Measurements from ENCODE around the gene JAZF1. TPM values are rescaled to one million over a fixed set of nuclear protein-coding genes. Genes with fewer than 3 reads are reported as not detected.

JAZF1 gene
- total and polyA plus RNA-seq, 2 of the 4 experiments (the other 2 are of a cell fraction): 8.4 to 10.5 TPM

DNA sequence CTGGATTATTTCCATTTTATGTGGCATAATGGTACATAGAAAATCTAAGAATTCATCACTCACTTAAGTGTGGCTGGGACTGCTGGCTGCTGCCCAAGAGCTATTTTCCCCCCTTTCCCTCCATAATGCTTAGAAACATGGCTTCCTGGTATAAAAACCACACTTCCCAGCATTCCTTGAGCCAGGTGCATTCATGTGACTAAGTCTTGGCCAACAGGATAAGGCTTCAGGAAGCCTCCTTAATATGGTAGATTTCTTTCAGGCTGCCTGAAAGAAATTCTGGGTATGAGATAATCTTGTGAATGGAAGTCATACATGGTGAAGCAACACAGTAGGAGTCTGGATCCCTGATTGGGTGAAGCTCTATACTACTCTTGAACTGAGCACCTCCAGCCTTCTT is 178.0 kb downstream of the JAZF1 start:
- Histone ChIP-seq H3K14ac (replicated peaks; ENCODE audit: low read depth, low read length) (no peak overlapping the region), H3K9me3 (ENCODE audit: control insufficient read depth, insufficient read depth, low read length) (no peaks in the 10 kb centered on the region), H3K9ac (ENCODE audit: low read depth, low read length) (no peak overlapping the region), H3K56ac (ENCODE audit: extremely low read depth, insufficient read depth, low read length) (no peak overlapping the region), H4K5ac (ENCODE audit: low read depth, low read length) (no peak overlapping the region), H3K9me1 (ENCODE audit: insufficient read depth, low read length) (peaks cover 3% of the 10 kb centered on the region; the same call in 1 of the 2 replicates), H3K4me2 (ENCODE audit: low read depth, low read length) (no peak overlapping the region), H2BK5ac (ENCODE audit: low read depth, low read length, poor library complexity, severe bottlenecking) (no peak overlapping the region), H3K27me3 (ENCODE audit: control insufficient read depth, insufficient read depth, low read length) (no peaks in the 10 kb centered on the region), H4K8ac (ENCODE audit: low read depth in 2 of 2, low read length in 2 of 2) (no peak overlapping the region), H4K20me1 (ENCODE audit: insufficient read depth, low read length) (peaks cover 13% of the 10 kb centered on the region; the same call in 1 of the 2 replicates), H3K36me3 (ENCODE audit: control insufficient read depth, insufficient read depth, low read length) (no peaks in the 10 kb centered on the region), H2BK20ac (ENCODE audit: low read depth, low read length) (no peak overlapping the region), H3K18ac (ENCODE audit: low read depth, low read length) (no peak overlapping the region), H2BK120ac (ENCODE audit: low read depth, low read length) (no peak overlapping the region), H2AK5ac (ENCODE audit: low read depth, low read length) (no peak overlapping the region), H3K27ac (ENCODE audit: insufficient read depth, low read length) (no peak overlapping the region), H4K91ac (ENCODE audit: insufficient read depth, low read depth, low read length) (no peak overlapping the region), H3K4ac (ENCODE audit: low read depth, low read length) (no peak overlapping the region), H2AFZ (replicated peaks; ENCODE audit: low read length, poor library complexity) (no peak overlapping the region), H3K23ac (ENCODE audit: low read depth, low read length) (no peak overlapping the region), H3K4me1 (ENCODE audit: control insufficient read depth, insufficient read depth, low read length) (peaks cover 3% of the 10 kb centered on the region; the same call in 1 of the 2 replicates), H3K79me1 (ENCODE audit: low read depth in 1 of 2, low read length in 2 of 2) (peaks cover 11 to 48% of the 10 kb centered on the region in 2 experiments), H2AK9ac (replicated peaks; ENCODE audit: low read depth, low read length, poor library complexity) (no peak overlapping the region), H3K4me3 (ENCODE audit: insufficient read depth, low read depth, low read length) (no peak overlapping the region), H2BK15ac (ENCODE audit: low read depth, low read length) (no peak overlapping the region)
- no peak for TF ChIP-seq BHLHE40 (IDR thresholded peaks at IDR 0.05; ENCODE audit: low read depth, low read length)
- no peak for TF ChIP-seq SMC3 (IDR thresholded peaks at IDR 0.05; ENCODE audit: low read depth, low read length)
- TF ChIP-seq RAD21 (IDR thresholded peaks at IDR 0.05; ENCODE audit: low read length): no peak
- no peak for TF ChIP-seq CHD1 (IDR thresholded peaks at IDR 0.05; ENCODE audit: low read depth, low read length)
- TF ChIP-seq, protein P1, sequence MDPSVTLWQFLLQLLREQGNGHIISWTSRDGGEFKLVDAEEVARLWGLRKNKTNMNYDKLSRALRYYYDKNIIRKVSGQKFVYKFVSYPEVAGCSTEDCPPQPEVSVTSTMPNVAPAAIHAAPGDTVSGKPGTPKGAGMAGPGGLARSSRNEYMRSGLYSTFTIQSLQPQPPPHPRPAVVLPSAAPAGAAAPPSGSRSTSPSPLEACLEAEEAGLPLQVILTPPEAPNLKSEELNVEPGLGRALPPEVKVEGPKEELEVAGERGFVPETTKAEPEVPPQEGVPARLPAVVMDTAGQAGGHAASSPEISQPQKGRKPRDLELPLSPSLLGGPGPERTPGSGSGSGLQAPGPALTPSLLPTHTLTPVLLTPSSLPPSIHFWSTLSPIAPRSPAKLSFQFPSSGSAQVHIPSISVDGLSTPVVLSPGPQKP (IDR thresholded peaks at IDR 0.05; ENCODE audit: borderline replicate concordance, low read depth, low read length): no peak
- no peak for TF ChIP-seq NFE2L2 (IDR thresholded peaks at IDR 0.05; ENCODE audit: low read depth, low read length)
- TF ChIP-seq, protein P2, sequence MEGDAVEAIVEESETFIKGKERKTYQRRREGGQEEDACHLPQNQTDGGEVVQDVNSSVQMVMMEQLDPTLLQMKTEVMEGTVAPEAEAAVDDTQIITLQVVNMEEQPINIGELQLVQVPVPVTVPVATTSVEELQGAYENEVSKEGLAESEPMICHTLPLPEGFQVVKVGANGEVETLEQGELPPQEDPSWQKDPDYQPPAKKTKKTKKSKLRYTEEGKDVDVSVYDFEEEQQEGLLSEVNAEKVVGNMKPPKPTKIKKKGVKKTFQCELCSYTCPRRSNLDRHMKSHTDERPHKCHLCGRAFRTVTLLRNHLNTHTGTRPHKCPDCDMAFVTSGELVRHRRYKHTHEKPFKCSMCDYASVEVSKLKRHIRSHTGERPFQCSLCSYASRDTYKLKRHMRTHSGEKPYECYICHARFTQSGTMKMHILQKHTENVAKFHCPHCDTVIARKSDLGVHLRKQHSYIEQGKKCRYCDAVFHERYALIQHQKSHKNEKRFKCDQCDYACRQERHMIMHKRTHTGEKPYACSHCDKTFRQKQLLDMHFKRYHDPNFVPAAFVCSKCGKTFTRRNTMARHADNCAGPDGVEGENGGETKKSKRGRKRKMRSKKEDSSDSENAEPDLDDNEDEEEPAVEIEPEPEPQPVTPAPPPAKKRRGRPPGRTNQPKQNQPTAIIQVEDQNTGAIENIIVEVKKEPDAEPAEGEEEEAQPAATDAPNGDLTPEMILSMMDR (conservative IDR thresholded peaks at IDR 0.05; ENCODE audit: low read depth, low read length): no peak
- POLR2A ChIA-PET (ENCODE audit: unreplicated experiment): no interaction called here
- no TSS peak for BruUV-seq (replicated peaks)
- in situ Hi-C loops (cut with MboI; ENCODE audit: low sequenced_read_pairs): loop anchor here (25.0 kb wide), 1 partner anchor 215 kb away; no protein-coding TSS in a partner anchor
- intact Hi-C loops (cut with micrococcal nuclease): loop anchor here (5.0 kb wide), 1 partner anchor 35 kb away; no protein-coding TSS in a partner anchor
- ATAC-seq (ENCODE audit: low read depth): no peak
- peak; percentile 13 for DNase-seq
- CTCF ChIA-PET: no interaction called here
- dilution Hi-C loops (cut with HindIII; ENCODE audit: low sequenced_read_pairs, unreplicated experiment): no loop called here

Data from IMR-90 (cell line).